Left lobe of liver (tissue), 2 donors: ENCODE data around the gene ZNF732. TPM values are rescaled to one million over a fixed set of nuclear protein-coding genes. Genes with fewer than 3 reads are reported as not detected.
"Not testable (repeated sequence)": the region's sequence is repeated elsewhere in the genome, so short reads cannot be mapped to it uniquely, and the experiment has no call there.

Experiments used
- ATAC-seq: fragments of 200-7000 bp; cut with Tn5 transposase; one replicate; pipeline ENCODE4 v1.9.1; 2020; ENCODE audit warnings: mild to moderate bottlenecking, moderate library complexity
- DNase-seq: peaks from one replicate; pipeline ENCODE4 v3.0.0-alpha.2; 2020; ENCODE audit warnings: low spot score
- total RNA-seq: library from RNA; stranded (reverse); gene quantifications from one replicate; pipeline ENCODE4 v1.2.1, GENCODE V29; 2021
- donor health status: DM: no; HTN: no; CAD: no; lungs with moderate emphysema.
- donor health status: DM: no; HTN: yes; CAD: no.

Gene ZNF732
- not detected for total RNA-seq

DNA sequence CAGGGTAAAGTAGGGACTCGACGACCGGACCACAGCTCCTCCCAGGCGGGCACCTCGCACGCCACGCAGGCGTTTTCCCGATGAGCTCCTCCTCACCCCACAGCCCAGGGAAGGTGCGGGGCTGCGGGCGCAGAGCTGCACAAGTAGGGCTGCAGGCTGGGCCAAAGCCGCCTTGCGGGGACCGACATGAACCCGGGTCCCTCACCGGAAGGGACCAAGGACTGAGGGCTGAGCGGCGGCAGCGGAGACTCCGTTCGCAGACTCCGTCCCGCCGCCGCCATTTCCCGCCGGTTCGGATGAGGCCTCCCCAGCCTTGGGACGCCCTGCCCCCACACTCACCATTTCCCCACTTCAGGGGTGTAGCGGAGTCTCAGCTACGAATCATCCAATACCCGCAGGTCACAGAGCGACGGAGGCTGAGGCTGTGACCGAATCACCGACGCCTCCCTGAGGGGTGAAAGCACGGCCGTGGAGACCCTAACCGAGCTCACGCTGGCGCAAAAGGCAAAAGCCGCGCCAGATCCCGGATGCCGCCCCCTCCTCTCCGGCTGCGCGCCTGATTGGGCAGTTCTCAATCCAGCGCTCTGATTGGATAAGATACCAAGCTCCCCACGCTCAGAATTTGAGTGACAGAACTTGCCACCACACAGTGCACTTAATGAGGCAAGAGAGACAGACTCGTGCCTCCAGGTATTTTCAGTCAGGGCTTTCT lies at the start of gene ZNF732:
Gene ZNF732, minus strand, starts transcription at position 506 of the 712 bp plus-strand sequence. Its CDS starts 164 bp downstream, at position 342.
- ATAC-seq: peak; percentile 48
- DNase-seq: no peak

DNA sequence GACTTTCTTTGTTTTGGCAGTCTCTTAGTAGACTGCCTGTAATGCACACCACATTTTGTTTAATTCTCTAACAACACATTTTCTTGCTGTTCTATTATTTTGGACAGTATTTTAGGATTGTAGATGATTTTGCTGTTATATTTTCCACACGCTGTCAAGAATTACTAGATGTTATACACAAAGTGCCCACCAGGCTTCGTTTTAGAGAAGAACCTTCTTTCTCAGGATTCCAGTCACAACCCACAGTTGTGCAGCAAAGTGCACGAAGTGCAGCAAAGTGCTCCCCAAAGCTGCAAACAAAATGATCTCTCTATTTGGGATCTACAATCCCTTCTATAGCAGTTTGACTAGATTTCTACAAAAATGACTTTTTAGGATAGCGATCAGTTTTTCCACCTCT lies 34.7 kb upstream of the ZNF732 start:
- ATAC-seq (no peak), DNase-seq (no peak)

DNA sequence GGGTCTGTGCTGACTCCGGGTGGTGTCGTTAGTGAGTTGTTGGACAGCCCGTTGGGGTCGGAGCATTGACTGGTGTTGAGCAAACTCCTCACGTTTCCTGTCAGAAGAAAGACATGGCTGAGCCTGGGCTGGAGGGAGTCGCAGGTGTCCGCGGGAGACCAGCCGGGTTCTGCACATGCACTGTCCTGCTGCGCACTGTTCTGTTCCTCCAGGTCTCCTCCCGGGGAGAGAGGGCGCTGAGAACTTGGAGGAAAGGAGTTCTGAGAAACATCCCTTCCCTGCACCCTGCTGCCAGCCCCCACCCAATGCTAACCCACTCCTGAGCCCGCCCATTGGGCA lies 33.5 kb upstream of the ZNF732 start:
- ATAC-seq: no peak
- no peak for DNase-seq

DNA sequence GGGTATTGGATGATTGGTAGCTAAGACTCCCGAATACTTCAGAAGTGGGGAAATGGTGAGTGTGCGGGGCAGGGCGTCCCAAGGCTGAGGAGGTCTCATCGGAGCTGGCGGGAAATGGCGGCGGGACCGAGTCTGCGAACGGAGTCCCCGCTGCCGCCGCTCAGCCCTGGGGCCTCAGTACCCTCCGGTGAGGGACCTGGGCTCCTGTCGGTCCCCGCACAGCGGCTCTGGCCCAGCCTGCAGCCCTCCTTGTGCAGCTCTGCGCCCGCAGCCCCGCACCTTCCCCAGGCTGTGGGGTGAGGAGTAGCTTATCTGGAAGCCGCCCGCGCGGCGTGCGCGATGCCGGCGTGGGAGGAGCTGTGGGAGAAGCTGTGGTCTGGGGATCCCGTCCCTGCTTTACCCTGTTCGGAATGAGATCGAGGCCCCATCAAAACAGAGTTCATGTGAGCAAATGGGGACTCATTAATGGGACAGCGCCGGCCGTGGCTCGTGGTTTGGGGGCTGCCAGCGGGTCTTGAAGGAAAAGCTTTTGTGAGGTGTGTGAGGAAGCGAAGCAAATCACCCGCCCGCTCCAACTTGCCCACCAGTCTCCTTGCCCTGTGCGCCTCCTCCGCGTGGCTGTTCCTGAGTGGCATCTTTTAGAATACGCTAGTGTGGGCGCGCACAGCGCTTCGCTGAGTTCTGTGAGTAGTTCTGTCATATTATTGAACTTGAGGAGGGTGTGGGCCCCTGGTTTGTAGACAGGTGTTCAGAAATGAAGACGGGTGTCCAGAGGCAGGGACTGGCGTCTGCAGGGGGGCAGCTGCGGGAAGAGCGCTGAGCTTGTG lies 32.9 kb upstream of the ZNF732 start:
- ATAC-seq (peak; percentile 48), DNase-seq (peak; percentile 57)

DNA sequence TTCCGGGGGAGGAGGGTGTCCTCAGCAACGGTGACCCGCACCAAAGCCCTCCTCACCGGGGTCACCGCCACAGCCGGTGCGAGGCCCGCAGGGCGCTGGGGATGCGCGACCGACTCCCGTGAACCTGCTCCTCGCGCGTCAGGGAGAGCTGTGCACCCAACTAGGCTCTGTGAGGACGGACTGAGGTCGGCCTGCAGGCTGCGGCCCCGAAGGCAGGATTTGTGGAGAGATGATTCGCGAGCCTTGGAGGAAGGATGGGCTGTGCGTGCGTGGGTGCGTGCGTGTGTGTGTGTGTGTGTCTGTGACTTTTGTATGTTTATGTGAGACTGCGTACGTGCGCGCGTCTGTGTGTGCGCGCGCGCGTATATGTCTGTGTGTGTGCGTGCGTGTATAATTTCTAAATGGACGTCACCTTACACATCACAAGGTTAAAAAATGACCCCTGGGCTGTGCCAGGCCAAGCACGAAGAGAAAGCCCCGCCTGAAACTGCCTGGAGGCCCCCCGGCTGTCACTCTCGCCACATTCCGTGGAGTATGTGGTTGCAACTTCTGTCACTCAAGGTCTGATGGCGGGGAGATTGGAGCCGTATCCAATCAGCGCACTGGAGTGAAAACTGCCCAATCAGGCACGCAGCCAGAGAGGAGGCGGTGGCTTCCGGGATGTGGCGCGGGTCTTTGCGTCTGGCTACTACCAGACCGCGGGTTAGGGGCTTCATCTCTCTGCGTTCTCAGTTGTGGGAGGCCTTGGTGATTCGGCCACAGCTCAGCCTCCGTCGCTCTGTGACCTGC lies 32.1 kb upstream of the ZNF732 start, which contains the start of gene ZNF141:
Gene ZNF141, plus strand, starts transcription at position 672 of the 789 bp plus-strand sequence. CDS start 170 bp downstream, outside the sequence.
- peak; percentile 94 for ATAC-seq

DNA sequence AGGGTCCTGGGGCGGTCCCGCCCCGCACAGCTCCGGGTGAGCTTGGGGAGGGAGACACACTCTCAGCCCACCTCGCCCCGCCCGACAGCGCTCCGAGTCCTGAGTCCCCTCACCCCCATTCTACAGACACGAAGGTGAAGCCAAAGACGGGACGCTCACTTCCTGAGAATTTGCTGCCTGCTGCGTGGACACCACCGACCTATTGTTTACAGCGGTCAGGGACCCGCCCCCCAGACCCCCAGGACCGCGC lies 31.5 kb upstream of the ZNF732 start:
- no peak for ATAC-seq
- DNase-seq: no peak

More for the DNA sequence above, 32.1 kb upstream of the ZNF732 start, which contains the start of gene ZNF141:
- peak; percentile 97 for DNase-seq

DNA sequence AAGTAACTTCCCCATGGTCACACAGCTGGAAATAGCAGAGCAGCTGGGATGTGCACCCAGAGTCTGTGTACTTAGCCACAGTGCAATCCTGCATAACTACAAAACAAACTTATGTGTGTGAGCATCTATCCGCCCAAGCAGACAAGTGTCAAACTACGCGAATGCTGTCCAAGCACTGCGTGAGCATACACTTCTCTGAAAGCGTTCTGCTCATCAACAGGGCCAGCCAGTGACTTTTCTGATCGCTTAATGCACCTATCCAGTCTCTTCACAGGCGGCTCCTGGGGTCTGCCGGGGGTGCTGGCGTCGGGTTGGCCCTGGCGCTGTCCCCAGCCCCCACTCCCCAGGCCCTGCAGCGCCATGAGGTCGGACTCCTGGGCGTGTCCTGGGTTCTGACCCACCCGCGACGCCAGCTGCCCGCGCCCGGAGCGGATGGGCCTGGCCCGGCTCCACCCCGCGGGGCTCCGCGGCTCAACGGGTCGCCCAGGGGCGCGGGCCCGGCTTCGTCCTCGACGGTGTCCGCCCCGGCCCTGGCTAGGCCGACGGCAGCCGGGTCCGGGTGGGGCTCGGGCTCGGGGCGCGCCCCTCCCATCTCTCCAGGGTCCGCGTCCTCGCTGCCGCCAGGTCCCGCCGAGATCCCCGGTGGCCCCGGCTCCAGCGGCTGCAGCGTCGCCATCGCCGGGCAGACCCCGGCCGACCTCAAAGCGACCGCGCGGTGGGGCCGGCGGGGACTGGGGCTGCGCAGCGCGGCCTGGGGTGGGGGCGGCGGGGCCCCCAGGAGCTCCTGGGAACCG lies 31.0 kb upstream of the ZNF732 start:
- ATAC-seq: no peak

DNA sequence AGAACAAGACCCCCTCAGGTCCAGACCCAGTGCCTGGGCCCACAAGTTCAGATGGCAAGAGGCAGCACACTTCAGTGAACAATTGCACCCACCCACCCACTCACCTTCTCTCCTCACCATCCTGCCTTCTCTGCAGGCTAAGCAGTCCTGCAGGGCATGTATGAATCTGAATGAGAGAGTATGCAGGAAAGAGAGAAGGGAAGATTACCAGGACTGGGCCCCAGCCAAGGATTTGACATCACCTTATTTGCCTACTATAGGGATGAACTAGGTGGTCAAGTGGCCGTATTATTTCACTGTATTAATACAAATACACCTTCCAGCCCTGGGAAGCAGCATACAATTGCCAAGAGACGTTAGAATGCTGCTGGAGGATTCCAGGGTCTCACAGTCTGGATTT lies 30.2 kb upstream of the ZNF732 start:
- DNase-seq (no peak), ATAC-seq (no peak)

More for the DNA sequence above, 31.0 kb upstream of the ZNF732 start:
- peak; percentile 47 for DNase-seq

DNA sequence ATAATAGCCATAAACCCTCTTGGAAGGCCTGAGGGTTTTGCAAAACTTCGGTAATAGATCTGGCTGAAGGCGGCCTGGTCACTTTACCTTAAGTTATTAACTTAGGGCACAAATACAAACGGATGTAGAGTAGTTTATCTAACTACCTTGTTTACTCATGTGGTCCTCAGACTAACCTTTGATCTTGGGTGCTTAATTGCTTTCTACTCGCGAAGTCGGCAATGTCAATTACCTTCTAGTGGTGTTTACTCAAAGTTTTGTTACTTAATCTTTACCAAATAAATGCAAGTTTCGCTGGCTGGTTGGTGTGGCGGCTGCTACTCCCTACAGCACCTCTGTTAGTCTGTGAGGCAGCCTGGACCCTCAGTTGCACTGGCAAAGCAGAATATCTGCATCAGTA lies 23.5 kb upstream of the ZNF732 start:
- DNase-seq: no peak
- ATAC-seq: no peak

DNA sequence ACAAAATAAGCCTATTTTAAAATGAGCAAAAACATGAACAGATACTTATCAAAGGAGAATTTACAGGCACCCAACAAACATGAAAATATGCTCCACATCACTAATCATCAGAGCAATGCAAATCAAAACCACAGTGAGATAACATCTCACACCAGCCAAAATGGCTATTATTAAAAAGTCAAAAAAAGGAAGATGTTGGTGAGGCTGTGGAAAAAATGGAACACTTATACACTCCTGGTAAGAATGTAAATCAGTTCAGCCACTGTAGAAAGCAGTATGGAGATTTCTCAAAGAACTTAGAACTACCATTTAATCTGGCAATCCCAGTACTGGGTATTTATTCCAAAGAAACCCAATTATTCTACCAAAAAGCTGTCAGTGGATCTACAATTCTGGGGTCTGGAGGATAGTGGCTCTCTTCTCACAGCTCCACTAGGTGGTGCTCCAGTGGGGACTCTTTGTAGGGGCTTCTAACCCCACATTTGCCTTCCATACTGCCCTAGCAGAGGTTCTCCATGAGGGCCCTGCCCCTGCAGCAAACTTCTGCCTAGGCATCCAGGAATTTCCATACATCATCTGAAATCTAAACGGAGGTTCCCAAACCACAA lies 9.1 kb upstream of the ZNF732 start:
- no peak for ATAC-seq
- no peak for DNase-seq

DNA sequence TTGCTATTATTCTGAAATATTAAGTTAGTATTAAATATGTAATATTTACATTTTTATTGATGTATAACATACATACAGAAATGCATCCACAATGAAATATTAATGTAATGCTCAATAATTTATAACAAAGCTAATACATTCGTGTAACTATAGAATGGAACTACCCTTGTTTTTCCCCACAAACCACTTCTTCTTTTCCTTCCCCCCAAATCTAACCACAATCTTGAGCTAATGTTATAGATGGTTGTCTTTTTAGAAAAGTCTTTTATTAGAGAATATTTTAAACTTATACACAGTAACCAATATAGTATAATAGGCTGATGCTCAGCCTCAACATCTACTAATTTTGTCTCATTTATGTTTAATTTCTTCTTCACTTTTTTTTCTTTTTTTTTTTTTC lies 4.5 kb upstream of the ZNF732 start:
- DNase-seq (no peak), ATAC-seq (no peak)

DNA sequence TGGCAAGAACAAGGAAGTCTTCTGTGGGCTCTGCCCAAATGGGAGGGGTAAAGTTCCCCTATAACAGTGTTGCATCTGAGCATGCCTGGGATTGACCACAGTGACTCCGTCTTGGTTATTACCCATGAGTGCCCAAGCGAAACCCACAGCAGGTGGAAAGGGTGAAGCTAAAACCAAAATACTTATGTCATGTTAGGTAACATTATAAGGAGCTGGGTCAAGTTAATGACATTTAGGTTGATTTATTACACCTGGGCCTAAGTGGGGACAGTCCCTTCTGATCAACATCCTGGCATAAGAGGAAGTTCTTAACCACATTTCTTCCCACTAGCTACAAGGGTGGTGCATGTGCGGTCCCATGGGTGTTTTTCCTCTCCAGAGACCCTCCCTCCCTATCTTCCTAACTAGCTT lies 1.3 kb upstream of the ZNF732 start:
- no peak for ATAC-seq

DNA sequence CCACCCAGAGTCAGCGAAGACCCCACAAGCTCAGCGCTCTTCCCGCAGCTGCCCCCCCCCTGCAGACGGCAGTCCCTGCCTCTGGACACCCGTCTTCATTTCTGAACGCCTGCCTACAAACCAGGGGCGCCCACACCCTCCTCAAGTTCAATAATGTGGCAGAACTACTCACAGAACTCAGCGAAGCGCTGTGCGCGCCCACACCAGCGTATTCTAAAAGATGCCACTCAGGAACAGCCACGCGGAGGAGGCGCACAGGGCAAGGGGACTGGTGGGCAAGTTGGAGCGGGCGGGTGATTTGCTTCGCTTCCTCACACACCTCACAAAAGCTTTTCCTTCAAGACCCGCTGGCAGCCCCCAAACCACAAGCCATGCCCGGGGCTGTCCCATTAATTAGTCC lies 758 bp downstream of the ZNF732 start:
- not testable (repeated sequence) for DNase-seq, ATAC-seq

More for the DNA sequence above, 1.3 kb upstream of the ZNF732 start:
- DNase-seq: no peak

DNA sequence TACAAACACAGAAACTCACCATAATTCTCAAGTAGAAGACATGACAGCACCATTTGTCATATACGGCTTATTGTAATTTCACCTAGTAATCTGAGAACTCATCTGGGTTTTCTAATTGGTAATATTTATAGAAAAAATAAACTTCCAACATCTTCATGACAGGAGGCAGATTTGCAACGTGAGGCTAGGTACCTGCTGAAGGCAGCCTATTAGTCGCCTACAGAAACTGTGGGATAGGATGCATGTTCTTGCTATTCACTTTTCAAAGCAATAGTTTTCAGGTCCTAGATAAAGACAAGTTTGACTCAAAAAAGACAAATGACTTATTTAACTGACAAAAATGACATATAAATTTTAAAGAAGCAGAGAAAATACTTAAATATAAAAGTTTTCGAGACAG lies 2.9 kb downstream of the ZNF732 start:
- DNase-seq: no peak
- no peak for ATAC-seq

DNA sequence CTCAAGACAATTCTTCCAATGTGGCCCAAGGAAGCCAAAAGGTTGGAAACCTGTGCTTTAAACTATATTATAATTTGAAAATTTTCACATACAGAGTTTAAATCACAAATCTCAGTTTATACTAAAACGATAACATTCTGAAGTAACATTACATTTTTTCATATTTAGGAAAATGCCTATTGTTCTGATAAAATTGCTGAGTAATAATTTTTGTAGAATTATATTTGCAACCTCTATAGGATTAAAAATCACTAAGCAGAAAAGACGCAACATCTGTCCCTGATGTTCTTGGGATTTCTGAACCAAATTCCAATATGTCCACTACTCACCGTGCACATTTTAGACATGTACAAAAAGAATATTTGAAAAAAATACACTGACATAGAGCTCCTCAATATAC lies 10.5 kb downstream of the ZNF732 start:
- DNase-seq (no peak), ATAC-seq (no peak)

DNA sequence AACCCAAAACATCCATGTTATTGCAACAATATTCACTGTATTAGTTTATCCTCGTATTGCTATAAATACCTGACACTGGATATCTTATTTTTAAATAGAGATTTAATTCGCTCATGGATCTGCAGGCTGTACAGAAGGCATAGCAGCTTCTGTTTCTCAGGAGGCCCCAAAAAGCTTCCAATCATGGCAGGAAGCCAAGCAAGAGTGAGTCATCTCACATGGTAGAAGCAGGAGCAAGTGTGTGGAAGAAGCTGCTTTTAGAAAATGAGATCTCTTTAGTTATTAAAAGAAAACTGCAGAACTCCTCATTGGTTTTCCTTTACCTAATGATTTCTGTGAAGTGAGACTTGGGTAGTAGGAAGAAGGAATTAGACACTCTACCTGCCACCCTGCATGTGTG lies 16.4 kb downstream of the ZNF732 start:
- DNase-seq (no peak), ATAC-seq (no peak)

DNA sequence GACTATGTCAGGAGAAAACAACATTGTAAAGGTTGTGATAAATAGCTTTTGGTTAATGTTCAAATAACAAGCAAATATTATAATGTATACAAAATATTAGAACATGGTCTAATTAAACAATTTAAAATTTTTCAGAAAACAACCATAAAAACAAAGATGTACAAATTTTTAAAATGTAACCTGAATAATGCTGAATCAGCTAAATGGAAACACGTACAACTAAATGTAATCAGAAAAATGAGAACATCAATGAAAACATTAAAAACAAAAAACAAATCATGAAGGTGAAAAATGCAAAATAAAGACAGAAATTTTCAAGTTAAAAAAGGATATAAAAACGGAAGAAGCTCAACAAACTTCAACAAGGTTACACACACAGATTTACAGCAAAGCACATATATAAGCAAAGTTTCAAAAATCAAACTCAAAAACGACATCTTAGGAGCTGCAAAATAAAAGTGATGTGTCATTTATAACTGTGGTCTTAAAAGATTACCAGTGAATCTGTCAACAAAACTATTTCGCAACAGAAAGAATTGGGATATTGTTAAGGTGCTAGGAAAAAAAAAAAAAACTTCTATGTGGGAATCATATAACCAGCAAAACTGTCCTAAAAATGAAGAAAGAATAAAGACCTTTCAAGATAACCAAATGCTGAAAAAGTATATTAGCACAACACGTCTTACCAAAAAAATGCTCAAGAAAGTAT lies 31.8 kb downstream of the ZNF732 start:
- DNase-seq (no peak), ATAC-seq (no peak)

DNA sequence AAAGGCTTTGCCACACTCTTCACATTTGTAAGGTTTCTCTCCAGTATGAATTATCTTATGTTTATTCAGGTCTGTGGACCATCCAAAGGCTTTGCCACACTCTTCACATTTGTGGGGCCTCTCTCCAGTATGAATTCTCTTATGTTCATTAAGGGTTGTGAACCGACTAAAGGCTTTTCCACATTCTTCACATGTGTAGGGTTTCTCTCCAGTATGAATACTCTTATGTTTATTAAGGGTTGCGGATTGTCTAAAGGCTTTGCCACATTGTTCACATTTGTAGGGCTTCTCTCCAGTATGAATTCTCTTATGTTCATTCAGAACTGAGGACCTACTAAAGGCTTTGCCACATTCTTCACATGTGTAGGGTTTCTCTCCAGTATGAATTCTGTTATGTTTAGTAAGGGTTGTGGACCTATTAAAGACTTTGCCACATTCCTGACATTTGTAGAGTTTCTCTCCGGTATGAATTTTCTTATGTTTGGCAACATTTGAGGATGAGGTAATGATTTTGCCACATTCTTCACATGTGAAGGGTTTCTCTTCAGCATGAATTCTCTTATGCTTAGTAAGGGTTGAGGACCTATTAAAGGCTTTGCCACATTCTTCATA lies 33.7 kb downstream of the ZNF732 start:
- ATAC-seq: no peak
- no peak for DNase-seq

DNA sequence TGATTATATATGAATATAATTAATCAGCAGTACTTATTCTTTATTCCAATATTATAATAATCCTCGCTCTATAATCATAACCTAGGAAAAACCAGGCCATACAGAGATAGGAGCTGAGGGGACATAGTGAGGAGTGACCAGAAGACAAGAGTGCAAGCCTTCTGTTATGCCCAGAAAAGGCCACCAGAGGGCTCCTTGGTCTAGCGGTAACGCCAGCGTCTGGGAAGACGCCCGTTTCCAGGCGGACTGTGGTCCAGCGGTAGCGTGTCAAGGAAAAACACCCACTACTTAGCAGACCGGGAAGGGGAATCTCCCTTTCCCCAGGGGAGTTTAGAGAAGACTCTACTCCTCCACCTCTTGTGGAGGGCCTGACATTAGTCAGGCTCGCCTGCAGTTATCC lies 46.0 kb downstream of the ZNF732 start:
- not testable (repeated sequence) for DNase-seq, ATAC-seq
